Measurements from ENCODE around the gene SRRM2.
A peak's percentile ranks its signal among the peaks of the same experiment; 100 is the strongest.

The SRRM2 gene

DNA sequence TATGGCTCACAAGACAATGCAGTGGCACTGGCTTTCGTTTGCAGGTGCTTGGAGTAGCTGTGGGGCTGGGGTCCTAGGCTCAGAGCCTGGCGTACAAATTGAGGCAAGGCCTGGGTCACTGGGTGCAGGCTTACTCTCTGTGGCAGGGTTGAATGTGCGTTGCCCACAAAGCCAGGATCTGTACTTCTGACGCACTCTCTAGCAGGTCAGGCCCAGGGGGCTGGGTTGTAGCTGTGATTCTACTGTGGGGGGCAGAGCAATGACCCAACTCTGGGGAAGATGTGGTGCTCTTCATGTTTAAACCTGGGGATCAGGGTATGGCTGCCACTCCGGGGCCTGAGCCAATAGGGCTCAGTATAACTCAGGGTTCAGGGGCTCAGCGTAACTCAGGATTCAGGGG is 58.2 kb downstream of the SRRM2 start:
- H3K27me3 ChIP-seq (ENCODE audit: control insufficient read depth in 1 of 2, insufficient read depth in 2 of 2, low read length in 2 of 2) = peaks cover 0 to 2% of the 10 kb centered on the region in 2 donors
- no peaks in the 10 kb centered on the region for H3K36me3 ChIP-seq (ENCODE audit: control insufficient read depth in 1 of 2, insufficient read depth in 2 of 2, low read length in 2 of 2)
- no peak overlapping the region for H3K4me3 ChIP-seq (ENCODE audit: low read depth in 1 of 2, low read length in 2 of 2)
- H3K9me3 ChIP-seq (ENCODE audit: control insufficient read depth in 1 of 2, low read length in 2 of 2) = no peaks in the 10 kb centered on the region
- no peak overlapping the region for H3K9ac ChIP-seq (ENCODE audit: low read depth in 1 of 2, low read length in 2 of 2)
- no peak overlapping the region for H3K27ac ChIP-seq (ENCODE audit: low read depth, low read length)
- H3K4me1 ChIP-seq (ENCODE audit: control insufficient read depth in 1 of 2, insufficient read depth in 2 of 2, low read length in 2 of 2) = peaks cover 13 to 17% of the 10 kb centered on the region in 2 donors

DNA sequence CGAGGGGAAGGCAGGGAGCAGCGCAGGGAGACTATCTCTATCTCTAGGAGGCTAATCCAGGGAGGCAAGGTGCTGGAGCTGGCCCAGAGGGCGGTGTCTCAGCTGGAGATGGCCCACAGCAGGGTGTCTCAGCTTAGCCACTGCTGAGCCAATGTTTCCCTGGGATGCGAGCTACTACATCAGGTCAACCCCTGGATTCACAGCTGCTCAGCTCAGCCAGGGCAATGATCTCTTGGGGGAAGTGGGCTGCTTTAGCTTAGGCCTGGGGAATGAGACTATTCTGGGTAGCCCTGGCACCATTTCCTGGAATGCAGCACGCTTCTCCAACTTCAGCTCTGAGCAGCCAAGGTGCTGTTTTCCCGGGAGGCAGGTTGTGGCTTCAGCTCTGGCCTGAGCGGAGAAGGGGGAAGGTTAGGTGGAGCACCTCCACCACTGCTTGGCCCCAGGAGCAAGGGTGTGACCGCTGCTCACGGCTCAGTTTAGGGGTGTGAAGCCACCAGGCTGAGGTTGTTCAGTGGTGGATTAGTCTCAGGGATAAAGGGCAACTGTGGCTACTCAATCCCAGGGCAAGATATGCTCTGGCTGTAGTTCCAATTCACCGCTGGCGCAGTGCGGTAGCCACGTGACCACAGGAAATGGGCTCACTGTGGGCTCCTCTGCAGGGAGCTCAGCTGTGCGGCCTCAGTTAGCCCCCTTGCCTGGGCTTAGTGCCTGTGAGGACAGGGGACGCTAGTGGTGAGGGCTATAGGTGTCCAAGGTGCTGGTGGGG is 59.4 kb downstream of the SRRM2 start:
- H3K4me3 ChIP-seq (ENCODE audit: low read depth in 1 of 2, low read length in 2 of 2) = no peak overlapping the region
- no peaks in the 10 kb centered on the region for H3K27me3 ChIP-seq (ENCODE audit: control insufficient read depth in 1 of 2, insufficient read depth in 2 of 2, low read length in 2 of 2)
- peak overlapping the region; percentile 5 for H3K27ac ChIP-seq (ENCODE audit: low read depth, low read length)
- H3K9ac ChIP-seq (ENCODE audit: low read depth in 1 of 2, low read length in 2 of 2) = peak overlapping the region; percentile 20 to 25
- no peaks in the 10 kb centered on the region for H3K9me3 ChIP-seq (ENCODE audit: control insufficient read depth in 1 of 2, low read length in 2 of 2)
- H3K36me3 ChIP-seq (ENCODE audit: control insufficient read depth in 1 of 2, insufficient read depth in 2 of 2, low read length in 2 of 2) = no peaks in the 10 kb centered on the region
- peaks cover 13 to 19% of the 10 kb centered on the region in 2 donors for H3K4me1 ChIP-seq (ENCODE audit: control insufficient read depth in 1 of 2, insufficient read depth in 2 of 2, low read length in 2 of 2)

DNA sequence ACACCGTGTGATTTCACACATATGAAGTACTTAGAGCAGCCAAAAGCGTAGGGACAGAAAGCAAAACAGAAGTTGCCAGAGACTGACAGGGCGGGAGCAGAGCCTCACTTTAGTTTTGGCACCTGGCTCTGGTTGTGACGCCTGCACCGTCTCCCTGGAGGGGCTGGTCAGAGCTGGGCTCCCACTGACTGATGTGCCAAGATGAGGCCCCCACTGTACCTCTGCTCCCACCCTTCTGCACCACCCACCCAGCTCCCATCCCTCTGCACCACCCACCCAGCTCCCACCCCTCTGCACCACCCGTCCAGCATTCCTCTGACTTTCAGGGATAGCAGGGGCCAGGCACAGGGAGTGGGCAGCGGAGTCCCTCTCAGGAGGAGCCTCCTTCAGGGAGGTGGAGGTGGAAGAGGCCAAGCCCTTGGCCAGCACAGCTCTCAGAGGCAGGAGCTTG is 61.4 kb downstream of the SRRM2 start:
- H3K9ac ChIP-seq (ENCODE audit: low read depth in 1 of 2, low read length in 2 of 2) = no peak overlapping the region
- no peak overlapping the region for H3K27ac ChIP-seq (ENCODE audit: low read depth, low read length)
- no peak overlapping the region for H3K4me3 ChIP-seq (ENCODE audit: low read depth in 1 of 2, low read length in 2 of 2)
- no peaks in the 10 kb centered on the region for H3K27me3 ChIP-seq (ENCODE audit: control insufficient read depth in 1 of 2, insufficient read depth in 2 of 2, low read length in 2 of 2)
- H3K4me1 ChIP-seq (ENCODE audit: control insufficient read depth in 1 of 2, insufficient read depth in 2 of 2, low read length in 2 of 2) = peaks cover 13 to 19% of the 10 kb centered on the region in 2 donors
- no peaks in the 10 kb centered on the region for H3K36me3 ChIP-seq (ENCODE audit: control insufficient read depth in 1 of 2, insufficient read depth in 2 of 2, low read length in 2 of 2)
- H3K9me3 ChIP-seq (ENCODE audit: control insufficient read depth in 1 of 2, low read length in 2 of 2) = no peaks in the 10 kb centered on the region

DNA sequence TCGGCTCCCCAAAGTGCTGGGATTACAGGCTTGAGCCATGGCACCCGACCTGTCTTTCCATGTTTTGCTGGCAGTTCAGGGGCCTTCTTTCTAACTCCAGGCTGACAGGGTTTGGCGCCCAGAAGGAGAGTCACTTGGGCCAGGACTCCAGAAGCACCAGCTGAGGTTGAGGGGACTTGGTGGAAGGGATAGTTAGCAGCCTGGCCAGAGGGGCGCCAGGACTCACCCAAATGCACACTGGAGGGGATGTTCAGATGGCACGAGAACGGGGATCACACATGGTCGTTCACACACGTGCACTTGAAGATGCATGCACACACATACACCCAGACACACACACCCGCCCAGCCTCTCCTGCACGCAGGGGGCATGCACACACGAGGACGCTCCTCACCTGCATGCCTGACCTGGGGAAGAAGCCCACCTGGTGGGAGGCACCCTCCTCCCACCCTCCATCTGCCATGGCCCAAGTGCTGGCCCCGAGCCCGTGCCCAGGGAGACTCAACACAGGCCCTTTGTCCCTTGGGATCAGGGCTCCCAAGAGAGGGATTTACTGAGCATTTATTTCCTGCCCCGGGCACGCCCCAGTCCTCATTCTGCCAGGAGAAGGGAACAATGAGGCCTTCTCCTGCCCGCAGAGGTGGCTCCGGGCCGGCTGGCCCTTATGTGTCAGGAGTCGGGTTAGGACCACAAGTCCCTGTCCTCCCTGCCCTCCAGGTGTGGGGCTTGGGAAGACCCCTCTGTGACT is 62.3 kb downstream of the SRRM2 start:
- H3K4me3 ChIP-seq (ENCODE audit: low read depth in 1 of 2, low read length in 2 of 2) = no peak overlapping the region

DNA sequence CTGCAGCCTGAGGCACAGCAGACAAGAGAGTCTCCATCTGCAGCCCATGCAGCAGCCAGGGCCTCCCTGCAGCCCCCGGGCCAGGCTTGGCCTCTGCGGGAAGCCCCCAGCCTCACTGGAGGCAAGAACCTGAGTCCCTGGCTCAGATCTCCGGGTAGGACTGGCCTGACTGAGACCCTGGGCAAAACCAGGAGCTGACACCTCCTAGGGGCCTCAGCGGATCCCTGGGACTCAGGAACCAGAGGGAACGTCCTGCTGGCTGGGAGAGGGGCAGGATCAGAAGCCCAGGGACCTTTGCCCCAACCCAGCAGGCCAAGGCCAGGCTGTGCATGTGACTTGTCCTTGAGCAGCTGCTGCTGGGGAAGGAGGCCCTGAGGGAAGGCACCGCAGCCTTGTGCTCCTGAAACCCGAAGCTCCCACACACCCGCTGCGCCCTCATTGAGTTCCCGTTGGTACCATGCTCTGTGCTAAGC is 62.9 kb downstream of the SRRM2 start:
- H3K36me3 ChIP-seq (ENCODE audit: control insufficient read depth in 1 of 2, insufficient read depth in 2 of 2, low read length in 2 of 2) = no peaks in the 10 kb centered on the region
- no peak overlapping the region for H3K4me3 ChIP-seq (ENCODE audit: low read depth in 1 of 2, low read length in 2 of 2)
- H3K9ac ChIP-seq (ENCODE audit: low read depth in 1 of 2, low read length in 2 of 2) = no peak overlapping the region
- no peaks in the 10 kb centered on the region for H3K9me3 ChIP-seq (ENCODE audit: control insufficient read depth in 1 of 2, low read length in 2 of 2)
- no peaks in the 10 kb centered on the region for H3K27me3 ChIP-seq (ENCODE audit: control insufficient read depth in 1 of 2, insufficient read depth in 2 of 2, low read length in 2 of 2)
- peaks cover 13 to 19% of the 10 kb centered on the region in 2 donors for H3K4me1 ChIP-seq (ENCODE audit: control insufficient read depth in 1 of 2, insufficient read depth in 2 of 2, low read length in 2 of 2)
- H3K27ac ChIP-seq (ENCODE audit: low read depth, low read length) = no peak overlapping the region

More for the DNA sequence above, 62.3 kb downstream of the SRRM2 start:
- Histone ChIP-seq H3K36me3 (ENCODE audit: control insufficient read depth in 1 of 2, insufficient read depth in 2 of 2, low read length in 2 of 2) (no peaks in the 10 kb centered on the region), H3K27ac (ENCODE audit: low read depth, low read length) (no peak overlapping the region), H3K9me3 (ENCODE audit: control insufficient read depth in 1 of 2, low read length in 2 of 2) (no peaks in the 10 kb centered on the region), H3K9ac (ENCODE audit: low read depth in 1 of 2, low read length in 2 of 2) (no peak overlapping the region), H3K4me1 (ENCODE audit: control insufficient read depth in 1 of 2, insufficient read depth in 2 of 2, low read length in 2 of 2) (peaks cover 13 to 19% of the 10 kb centered on the region in 2 donors), H3K27me3 (ENCODE audit: control insufficient read depth in 1 of 2, insufficient read depth in 2 of 2, low read length in 2 of 2) (no peaks in the 10 kb centered on the region)

DNA sequence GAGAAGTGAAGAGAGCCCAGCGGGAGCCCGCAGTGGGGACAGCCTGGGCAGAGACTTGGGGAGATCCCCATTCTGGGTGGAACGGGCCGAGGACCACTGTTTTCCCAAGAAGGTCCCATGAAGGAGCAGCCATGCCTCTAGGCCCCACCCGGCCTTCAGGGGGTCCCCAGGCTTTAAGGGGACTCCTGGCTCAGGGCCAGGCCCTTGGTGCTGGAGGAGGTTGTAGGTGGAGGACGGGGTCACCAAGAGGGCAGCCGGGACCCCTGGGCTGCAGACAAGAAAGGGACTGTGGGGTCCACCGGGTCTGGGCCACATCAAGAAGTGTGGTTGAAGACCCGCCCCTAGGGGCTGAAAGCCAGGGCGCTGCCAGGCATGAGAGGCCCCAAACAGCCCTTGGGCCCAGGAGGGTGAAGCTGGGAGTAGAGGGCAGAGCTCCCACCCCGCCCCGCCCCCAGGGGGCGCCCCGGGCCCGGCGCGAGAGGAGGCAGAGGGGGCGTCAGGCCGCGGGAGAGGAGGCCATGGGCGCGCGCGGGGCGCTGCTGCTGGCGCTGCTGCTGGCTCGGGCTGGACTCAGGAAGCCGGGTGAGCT is 64.4 kb downstream of the SRRM2 start, which contains the start of gene PRSS21:
TSS of gene PRSS21 (plus strand) at position 487 of the 589 bp plus-strand sequence. CDS start at position 519, 32 bp downstream.
- H3K9me3 ChIP-seq (ENCODE audit: control insufficient read depth in 1 of 2, low read length in 2 of 2) = no peaks in the 10 kb centered on the region
- H3K4me1 ChIP-seq (ENCODE audit: control insufficient read depth in 1 of 2, insufficient read depth in 2 of 2, low read length in 2 of 2) = peaks cover 7 to 14% of the 10 kb centered on the region in 2 donors
- no peak within 1 kb of the TSS for H3K27ac ChIP-seq (ENCODE audit: low read depth, low read length)
- no peak within 1 kb of the TSS for H3K4me3 ChIP-seq (ENCODE audit: low read depth in 1 of 2, low read length in 2 of 2)
- H3K9ac ChIP-seq (ENCODE audit: low read depth in 1 of 2, low read length in 2 of 2) = no peak within 1 kb of the TSS
- H3K36me3 ChIP-seq (ENCODE audit: control insufficient read depth in 1 of 2, insufficient read depth in 2 of 2, low read length in 2 of 2) = no peaks in the 10 kb centered on the region
- H3K27me3 ChIP-seq (ENCODE audit: control insufficient read depth in 1 of 2, insufficient read depth in 2 of 2, low read length in 2 of 2) = no peaks in the 10 kb centered on the region

DNA sequence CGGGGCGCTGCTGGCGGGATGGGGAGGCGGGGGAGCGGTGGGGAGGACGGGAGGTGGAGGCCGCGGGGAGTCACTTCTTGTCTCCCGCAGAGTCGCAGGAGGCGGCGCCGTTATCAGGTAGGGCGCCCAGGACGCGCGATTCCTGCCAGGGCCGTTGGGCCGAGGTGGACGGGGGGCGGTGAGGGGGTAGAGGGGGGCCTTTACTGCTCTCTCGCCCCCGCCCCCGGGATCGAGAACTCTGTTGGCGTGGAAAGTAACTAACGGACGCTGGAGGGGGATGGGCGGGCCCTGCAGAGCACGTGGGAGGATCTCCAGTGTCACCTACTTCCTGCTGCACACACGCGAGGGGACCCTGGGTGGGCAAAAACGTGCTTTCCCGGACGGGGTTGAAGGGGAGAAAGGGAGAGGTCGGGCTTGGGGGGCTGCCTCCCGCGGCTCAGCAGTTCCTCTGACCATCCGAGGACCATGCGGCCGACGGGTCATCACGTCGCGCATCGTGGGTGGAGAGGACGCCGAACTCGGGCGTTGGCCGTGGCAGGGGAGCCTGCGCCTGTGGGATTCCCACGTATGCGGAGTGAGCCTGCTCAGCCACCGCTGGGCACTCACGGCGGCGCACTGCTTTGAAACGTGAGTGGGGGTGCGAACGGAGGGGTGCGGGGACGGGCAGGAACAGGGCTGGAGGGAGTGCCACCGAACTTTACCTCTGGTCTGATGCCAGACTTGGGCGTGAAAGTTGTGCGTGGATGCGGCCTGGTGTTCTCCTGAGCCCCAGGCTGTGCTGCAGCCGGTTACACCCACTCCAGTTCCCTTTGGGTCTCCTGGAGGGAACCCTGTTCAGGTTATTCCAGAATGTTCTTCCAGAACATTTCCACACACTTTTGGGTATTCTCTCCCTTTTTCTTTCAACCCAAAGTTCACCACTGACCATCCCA is 65.2 kb downstream of the SRRM2 start:
- no peak overlapping the region for H3K9ac ChIP-seq (ENCODE audit: low read depth in 1 of 2, low read length in 2 of 2)
- H3K9me3 ChIP-seq (ENCODE audit: control insufficient read depth in 1 of 2, low read length in 2 of 2) = no peaks in the 10 kb centered on the region
- H3K27me3 ChIP-seq (ENCODE audit: control insufficient read depth in 1 of 2, insufficient read depth in 2 of 2, low read length in 2 of 2) = no peaks in the 10 kb centered on the region
- H3K36me3 ChIP-seq (ENCODE audit: control insufficient read depth in 1 of 2, insufficient read depth in 2 of 2, low read length in 2 of 2) = no peaks in the 10 kb centered on the region
- H3K27ac ChIP-seq (ENCODE audit: low read depth, low read length) = no peak overlapping the region
- no peak overlapping the region for H3K4me3 ChIP-seq (ENCODE audit: low read depth in 1 of 2, low read length in 2 of 2)
- H3K4me1 ChIP-seq (ENCODE audit: control insufficient read depth in 1 of 2, insufficient read depth in 2 of 2, low read length in 2 of 2) = peaks cover 0 to 9% of the 10 kb centered on the region in 2 donors

DNA sequence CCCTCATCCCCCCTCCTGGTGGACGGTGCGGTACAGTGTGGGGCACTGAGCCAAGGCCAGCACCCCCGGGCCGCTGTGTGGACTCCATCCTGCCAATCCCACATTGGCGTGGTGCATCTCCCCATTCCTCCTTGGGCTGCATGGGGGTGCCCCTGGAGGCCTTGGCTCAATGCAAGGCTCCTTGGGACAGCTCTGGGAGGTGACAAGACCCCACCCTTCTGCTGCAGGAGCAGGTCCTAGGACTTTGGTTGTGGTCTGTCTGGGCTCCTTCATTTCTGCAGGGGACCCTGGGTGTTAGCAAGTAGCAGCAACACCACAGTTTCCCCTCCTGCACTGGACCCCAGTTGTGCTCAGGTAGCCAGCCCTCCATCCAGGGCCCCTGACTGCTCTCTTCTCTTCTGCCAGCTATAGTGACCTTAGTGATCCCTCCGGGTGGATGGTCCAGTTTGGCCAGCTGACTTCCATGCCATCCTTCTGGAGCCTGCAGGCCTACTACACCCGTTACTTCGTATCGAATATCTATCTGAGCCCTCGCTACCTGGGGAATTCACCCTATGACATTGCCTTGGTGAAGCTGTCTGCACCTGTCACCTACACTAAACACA is 65.9 kb downstream of the SRRM2 start:
- Histone ChIP-seq H3K36me3 (ENCODE audit: control insufficient read depth in 1 of 2, insufficient read depth in 2 of 2, low read length in 2 of 2) (no peaks in the 10 kb centered on the region), H3K27me3 (ENCODE audit: control insufficient read depth in 1 of 2, insufficient read depth in 2 of 2, low read length in 2 of 2) (no peaks in the 10 kb centered on the region), H3K27ac (ENCODE audit: low read depth, low read length) (no peak overlapping the region), H3K9me3 (ENCODE audit: control insufficient read depth in 1 of 2, low read length in 2 of 2) (no peaks in the 10 kb centered on the region), H3K4me1 (ENCODE audit: control insufficient read depth in 1 of 2, insufficient read depth in 2 of 2, low read length in 2 of 2) (peaks cover 0 to 9% of the 10 kb centered on the region in 2 donors), H3K9ac (ENCODE audit: low read depth in 1 of 2, low read length in 2 of 2) (no peak overlapping the region), H3K4me3 (ENCODE audit: low read depth in 1 of 2, low read length in 2 of 2) (no peak overlapping the region)

Measured in duodenal mucosa (tissue), 2 donors.